ENCODE results near the gene SLF2.

The SLF2 gene

DNA sequence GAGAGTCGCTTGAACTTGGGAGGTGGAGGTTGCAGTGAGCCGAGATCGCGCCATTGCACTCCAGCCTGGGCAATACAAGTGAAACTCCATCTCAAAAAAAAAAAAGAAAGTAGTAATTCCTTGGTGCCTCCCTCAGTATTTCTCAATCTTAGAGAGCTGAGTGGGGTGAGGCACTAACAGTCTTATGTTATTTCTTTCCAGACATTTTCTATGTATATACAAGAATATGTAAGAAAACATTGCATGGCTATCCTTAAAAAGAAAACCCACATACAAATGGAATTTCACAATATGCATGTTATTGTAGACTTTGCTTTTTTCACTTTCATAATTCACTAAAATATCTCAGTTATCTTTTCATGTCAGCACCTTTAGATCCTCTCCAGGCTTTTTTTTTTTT, 13.6 kb upstream of the SLF2 start:
- Histone ChIP-seq H3K27me3 (ENCODE audit: insufficient read depth, poor library complexity, severe bottlenecking) (no peaks in the 10 kb centered on the region), H3K4me3 (replicated peaks; ENCODE audit: insufficient read depth, low read length) (no peak overlapping the region), H3K27ac (replicated peaks) (no peak overlapping the region)
- TF ChIP-seq, protein P1, sequence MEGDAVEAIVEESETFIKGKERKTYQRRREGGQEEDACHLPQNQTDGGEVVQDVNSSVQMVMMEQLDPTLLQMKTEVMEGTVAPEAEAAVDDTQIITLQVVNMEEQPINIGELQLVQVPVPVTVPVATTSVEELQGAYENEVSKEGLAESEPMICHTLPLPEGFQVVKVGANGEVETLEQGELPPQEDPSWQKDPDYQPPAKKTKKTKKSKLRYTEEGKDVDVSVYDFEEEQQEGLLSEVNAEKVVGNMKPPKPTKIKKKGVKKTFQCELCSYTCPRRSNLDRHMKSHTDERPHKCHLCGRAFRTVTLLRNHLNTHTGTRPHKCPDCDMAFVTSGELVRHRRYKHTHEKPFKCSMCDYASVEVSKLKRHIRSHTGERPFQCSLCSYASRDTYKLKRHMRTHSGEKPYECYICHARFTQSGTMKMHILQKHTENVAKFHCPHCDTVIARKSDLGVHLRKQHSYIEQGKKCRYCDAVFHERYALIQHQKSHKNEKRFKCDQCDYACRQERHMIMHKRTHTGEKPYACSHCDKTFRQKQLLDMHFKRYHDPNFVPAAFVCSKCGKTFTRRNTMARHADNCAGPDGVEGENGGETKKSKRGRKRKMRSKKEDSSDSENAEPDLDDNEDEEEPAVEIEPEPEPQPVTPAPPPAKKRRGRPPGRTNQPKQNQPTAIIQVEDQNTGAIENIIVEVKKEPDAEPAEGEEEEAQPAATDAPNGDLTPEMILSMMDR (IDR thresholded peaks at IDR 0.05; ENCODE audit: insufficient read depth, low read length), result no peak
- no peak for TF ChIP-seq POLR2AphosphoS5 (IDR thresholded peaks at IDR 0.05; ENCODE audit: low read depth)
- TF ChIP-seq, protein P2, sequence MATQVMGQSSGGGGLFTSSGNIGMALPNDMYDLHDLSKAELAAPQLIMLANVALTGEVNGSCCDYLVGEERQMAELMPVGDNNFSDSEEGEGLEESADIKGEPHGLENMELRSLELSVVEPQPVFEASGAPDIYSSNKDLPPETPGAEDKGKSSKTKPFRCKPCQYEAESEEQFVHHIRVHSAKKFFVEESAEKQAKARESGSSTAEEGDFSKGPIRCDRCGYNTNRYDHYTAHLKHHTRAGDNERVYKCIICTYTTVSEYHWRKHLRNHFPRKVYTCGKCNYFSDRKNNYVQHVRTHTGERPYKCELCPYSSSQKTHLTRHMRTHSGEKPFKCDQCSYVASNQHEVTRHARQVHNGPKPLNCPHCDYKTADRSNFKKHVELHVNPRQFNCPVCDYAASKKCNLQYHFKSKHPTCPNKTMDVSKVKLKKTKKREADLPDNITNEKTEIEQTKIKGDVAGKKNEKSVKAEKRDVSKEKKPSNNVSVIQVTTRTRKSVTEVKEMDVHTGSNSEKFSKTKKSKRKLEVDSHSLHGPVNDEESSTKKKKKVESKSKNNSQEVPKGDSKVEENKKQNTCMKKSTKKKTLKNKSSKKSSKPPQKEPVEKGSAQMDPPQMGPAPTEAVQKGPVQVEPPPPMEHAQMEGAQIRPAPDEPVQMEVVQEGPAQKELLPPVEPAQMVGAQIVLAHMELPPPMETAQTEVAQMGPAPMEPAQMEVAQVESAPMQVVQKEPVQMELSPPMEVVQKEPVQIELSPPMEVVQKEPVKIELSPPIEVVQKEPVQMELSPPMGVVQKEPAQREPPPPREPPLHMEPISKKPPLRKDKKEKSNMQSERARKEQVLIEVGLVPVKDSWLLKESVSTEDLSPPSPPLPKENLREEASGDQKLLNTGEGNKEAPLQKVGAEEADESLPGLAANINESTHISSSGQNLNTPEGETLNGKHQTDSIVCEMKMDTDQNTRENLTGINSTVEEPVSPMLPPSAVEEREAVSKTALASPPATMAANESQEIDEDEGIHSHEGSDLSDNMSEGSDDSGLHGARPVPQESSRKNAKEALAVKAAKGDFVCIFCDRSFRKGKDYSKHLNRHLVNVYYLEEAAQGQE (IDR thresholded peaks at IDR 0.05; ENCODE audit: insufficient replicate concordance, low read depth), result no peak
- no peak for TF ChIP-seq GABPA (IDR thresholded peaks at IDR 0.05; ENCODE audit: low read depth)
- TF ChIP-seq SPI1 (IDR thresholded peaks at IDR 0.05; ENCODE audit: borderline replicate concordance, low read depth), result no peak
- no peak for DNase-seq (ENCODE audit: low read depth in 1 of 2, low spot score in 1 of 2)

DNA sequence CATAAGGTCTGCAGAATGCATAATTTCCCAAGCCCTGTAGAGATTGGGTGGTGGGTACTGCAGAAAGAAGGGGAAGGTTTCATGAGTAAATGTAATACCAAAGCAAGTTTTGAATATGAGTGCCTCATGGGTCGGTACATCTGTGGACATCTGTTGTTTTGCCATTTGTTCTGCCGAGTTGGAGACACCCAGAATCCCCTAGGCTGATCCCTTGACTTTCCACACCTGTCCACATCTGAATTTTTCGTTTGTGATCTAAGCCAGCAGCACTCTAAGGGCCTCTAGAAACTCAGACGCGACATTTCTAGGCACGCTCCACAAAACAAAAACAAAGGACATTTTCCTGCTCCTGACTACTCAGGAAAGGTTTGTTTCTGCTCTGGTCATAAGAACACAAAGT, 11.7 kb upstream of the SLF2 start:
- H3K27me3 ChIP-seq (ENCODE audit: insufficient read depth, poor library complexity, severe bottlenecking), result no peaks in the 10 kb centered on the region
- no peak for DNase-seq (ENCODE audit: low read depth in 1 of 2, low spot score in 1 of 2)
- H3K4me3 ChIP-seq (replicated peaks; ENCODE audit: insufficient read depth, low read length), result no peak overlapping the region
- H3K27ac ChIP-seq (replicated peaks), result no peak overlapping the region
- TF ChIP-seq POLR2AphosphoS5 (IDR thresholded peaks at IDR 0.05; ENCODE audit: low read depth) (no peak), GABPA (IDR thresholded peaks at IDR 0.05; ENCODE audit: low read depth) (no peak), SPI1 (IDR thresholded peaks at IDR 0.05; ENCODE audit: borderline replicate concordance, low read depth) (no peak)
- TF ChIP-seq, protein P2 (IDR thresholded peaks at IDR 0.05; ENCODE audit: insufficient replicate concordance, low read depth), result no peak
- TF ChIP-seq, protein P1 (IDR thresholded peaks at IDR 0.05; ENCODE audit: insufficient read depth, low read length), result no peak

DNA sequence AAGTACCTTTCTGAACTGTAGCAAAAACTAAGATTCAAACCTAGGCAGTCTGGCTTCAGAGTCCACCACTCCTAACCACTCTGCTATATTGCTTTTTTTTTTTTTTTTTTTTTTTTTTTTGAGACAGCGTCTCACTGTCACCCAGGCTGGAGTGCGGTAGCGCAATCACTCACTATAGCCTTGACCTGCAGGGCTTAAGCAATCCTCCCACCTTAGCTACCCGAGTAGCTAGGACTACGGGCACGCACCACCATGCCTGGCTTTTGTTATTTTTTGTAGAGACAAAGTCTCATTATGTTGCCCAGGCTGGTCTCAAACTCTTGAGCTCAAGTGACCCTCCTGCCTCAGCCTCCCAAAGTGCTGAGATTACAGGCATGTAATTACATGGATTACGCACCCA, 10.1 kb upstream of the SLF2 start:
- Histone ChIP-seq H3K27me3 (ENCODE audit: insufficient read depth, poor library complexity, severe bottlenecking) (no peaks in the 10 kb centered on the region), H3K27ac (replicated peaks) (no peak overlapping the region), H3K4me3 (replicated peaks; ENCODE audit: insufficient read depth, low read length) (no peak overlapping the region)
- no peak for DNase-seq (ENCODE audit: low read depth in 1 of 2, low spot score in 1 of 2)
- TF ChIP-seq GABPA (IDR thresholded peaks at IDR 0.05; ENCODE audit: low read depth), result no peak
- TF ChIP-seq, protein P2 (IDR thresholded peaks at IDR 0.05; ENCODE audit: insufficient replicate concordance, low read depth), result no peak
- TF ChIP-seq SPI1 (IDR thresholded peaks at IDR 0.05; ENCODE audit: borderline replicate concordance, low read depth), result no peak
- TF ChIP-seq, protein P1 (IDR thresholded peaks at IDR 0.05; ENCODE audit: insufficient read depth, low read length), result no peak
- no peak for TF ChIP-seq POLR2AphosphoS5 (IDR thresholded peaks at IDR 0.05; ENCODE audit: low read depth)
